K562 (cell line): Measurements from ENCODE around the gene CENPU. TPM values are rescaled to one million over a fixed set of nuclear protein-coding genes. Genes with fewer than 3 reads are reported as not detected.

Experiments used
- BDP1 ChIP-seq: IDR thresholded peaks from 3 replicates; pipeline ENCODE4 v1.6.1; 2011; ENCODE audit not compliant: insufficient read length, insufficient read depth
- EGR1 ChIP-seq: fragments of 450-650 bp; conservative IDR thresholded peaks from 2 replicates; pipeline ENCODE4 v1.6.1; 2017; ENCODE audit warnings: mild to moderate bottlenecking
- FOXJ3 ChIP-seq: sonication (generic); formaldehyde crosslinking; IDR thresholded peaks from 2 replicates; pipeline ENCODE4 v1.4.0; 2020; ENCODE audit warnings: mild to moderate bottlenecking, missing genetic modification reagents
- NFATC3 ChIP-seq: fragments of 450-650 bp; IDR thresholded peaks from 2 replicates; pipeline ENCODE4 v1.6.1; 2017; ENCODE audit warnings: mild to moderate bottlenecking
- PHF20 ChIP-seq: fragments of 450-650 bp; IDR thresholded peaks from 2 replicates; pipeline ENCODE4 v1.6.1; 2018; ENCODE audit not compliant: partially characterized antibody
- PHF8 ChIP-seq: fragments of 200-600 bp; sonication (generic); IDR thresholded peaks from 2 replicates; pipeline ENCODE4 v1.6.1; 2012; ENCODE audit warnings: mixed run types, mild to moderate bottlenecking, inconsistent platforms, low read length, moderate library complexity, borderline replicate concordance
- POLR3A ChIP-seq: IDR thresholded peaks from 2 replicates; pipeline ENCODE4 v1.6.1; 2011; ENCODE audit warnings: borderline replicate concordance, mild to moderate bottlenecking, moderate library complexity; ENCODE audit not compliant: insufficient read length, insufficient read depth; ENCODE audit errors: extremely low read depth
- SREBF1 ChIP-seq: fragments of 150-350 bp; IDR thresholded peaks from 2 replicates; pipeline ENCODE4 v1.6.1; 2014; ENCODE audit warnings: antibody characterized with exemption, low read depth, low read length, borderline replicate concordance
- XRCC3 ChIP-seq: fragments of 450-650 bp; IDR thresholded peaks from 2 replicates; pipeline ENCODE4 v1.6.1; 2017; ENCODE audit warnings: mild to moderate bottlenecking, moderate library complexity
- ZBTB7A ChIP-seq: IDR thresholded peaks from 2 replicates; pipeline ENCODE4 v1.6.1; 2011; ENCODE audit warnings: low read depth, mild to moderate bottlenecking, low read length, moderate library complexity, borderline replicate concordance; ENCODE audit not compliant: control insufficient read depth
- ZNF551 ChIP-seq: fragments of 250-450 bp; sonication (Bioruptor Pico); IDR thresholded peaks from 2 replicates; pipeline ENCODE4 v1.5.0; 2021; ENCODE audit warnings: mild to moderate bottlenecking, moderate library complexity
- ZNF695 ChIP-seq: fragments of 450-650 bp; formaldehyde crosslinking; IDR thresholded peaks from 2 replicates; pipeline ENCODE4 v1.4.0; 2020; ENCODE audit warnings: mild to moderate bottlenecking, moderate library complexity
- polyA plus RNA-seq, 8 experiments: library from polyadenylated mRNA; depleted of rRNA in 4 of 8; stranded (reverse) in 5 of 8; unstranded in 3 of 8; fragments of >200 nt; fragmentation: Nextera tagmentation in 2 of 8; fragmentation: Illumina TruSeq in 1 of 8; extraction: Ambion mirVana in 2 of 8; extraction: Trizol in 1 of 8; gene quantifications; 2 replicates each; pipeline versions ENCODE4 v1.2.1 to v1.2.3, GENCODE V29; 2011 to 2014; ENCODE audit warnings: inconsistent platforms in 1 of 8, missing spikeins in 1 of 8
- total RNA-seq, 7 experiments: library from RNA; depleted of rRNA in 6 of 7; stranded (reverse); fragments of >200 nt in 6 of 7; fragmentation: Illumina TruSeq in 2 of 7; extraction: Trizol in 2 of 7; gene quantifications; 2 replicates each; pipeline versions ENCODE4 v1.2.1 to v1.2.3, GENCODE V29; 2011 to 2021; ENCODE audit warnings: low replicate concordance in 1 of 7
- TF ChIP-seq, protein P1 (sequence below): fragments of 450-650 bp; IDR thresholded peaks from 2 replicates; pipeline ENCODE4 v1.6.1; 2016; ENCODE audit warnings: mild to moderate bottlenecking, moderate library complexity
- TF ChIP-seq, protein P2 (sequence below): fragments of 250-450 bp; sonication (Bioruptor Pico); IDR thresholded peaks from 2 replicates; pipeline ENCODE4 v1.4.0; 2020; ENCODE audit warnings: mild to moderate bottlenecking
- TF ChIP-seq, protein P3 (sequence below): sonication (generic); formaldehyde crosslinking; IDR thresholded peaks from 2 replicates; pipeline ENCODE4 v1.8.0; 2022; ENCODE audit warnings: mild to moderate bottlenecking, missing genetic modification reagents

Gene CENPU
- total and polyA plus RNA-seq, 9 of the 15 experiments (the other 6 are each of a cell fraction or from before 2014, with no cell fraction given), result 39.4 to 98.7 (median 84.3) TPM

DNA sequence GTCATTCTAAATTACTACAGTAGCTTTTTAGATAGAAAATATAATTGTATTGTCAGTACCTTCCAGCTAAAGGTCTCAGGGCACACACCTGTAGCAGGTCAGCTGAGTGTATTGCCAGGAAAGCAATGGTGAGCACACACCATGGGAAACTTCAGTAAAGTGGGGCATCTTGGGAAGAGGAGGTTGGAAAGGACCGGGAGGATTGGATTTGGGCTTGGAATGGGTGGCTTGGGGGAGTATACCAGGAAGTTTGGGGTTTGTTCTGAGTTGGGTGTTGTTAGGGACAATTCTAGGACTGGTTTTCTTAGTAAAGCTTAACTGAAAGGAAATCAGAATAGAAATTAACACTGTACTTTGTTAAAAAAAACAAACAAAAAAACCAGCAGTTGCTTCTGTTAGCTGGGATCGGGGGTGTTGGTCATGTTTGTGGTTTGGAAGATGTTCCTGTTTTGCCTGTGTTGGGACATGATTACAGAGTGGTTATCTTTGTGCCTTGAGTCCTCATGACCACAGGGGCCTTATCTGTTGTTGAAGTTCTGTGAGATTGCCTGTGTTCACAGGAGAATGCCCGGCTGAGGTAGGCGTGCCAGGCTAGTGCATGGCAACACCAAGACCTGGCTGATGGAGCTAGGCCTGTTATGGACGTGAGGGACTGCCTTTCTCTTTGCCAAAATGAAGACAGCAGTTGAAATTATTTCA lies 49.3 kb downstream of the CENPU start (continued):
- TF ChIP-seq, protein P1, sequence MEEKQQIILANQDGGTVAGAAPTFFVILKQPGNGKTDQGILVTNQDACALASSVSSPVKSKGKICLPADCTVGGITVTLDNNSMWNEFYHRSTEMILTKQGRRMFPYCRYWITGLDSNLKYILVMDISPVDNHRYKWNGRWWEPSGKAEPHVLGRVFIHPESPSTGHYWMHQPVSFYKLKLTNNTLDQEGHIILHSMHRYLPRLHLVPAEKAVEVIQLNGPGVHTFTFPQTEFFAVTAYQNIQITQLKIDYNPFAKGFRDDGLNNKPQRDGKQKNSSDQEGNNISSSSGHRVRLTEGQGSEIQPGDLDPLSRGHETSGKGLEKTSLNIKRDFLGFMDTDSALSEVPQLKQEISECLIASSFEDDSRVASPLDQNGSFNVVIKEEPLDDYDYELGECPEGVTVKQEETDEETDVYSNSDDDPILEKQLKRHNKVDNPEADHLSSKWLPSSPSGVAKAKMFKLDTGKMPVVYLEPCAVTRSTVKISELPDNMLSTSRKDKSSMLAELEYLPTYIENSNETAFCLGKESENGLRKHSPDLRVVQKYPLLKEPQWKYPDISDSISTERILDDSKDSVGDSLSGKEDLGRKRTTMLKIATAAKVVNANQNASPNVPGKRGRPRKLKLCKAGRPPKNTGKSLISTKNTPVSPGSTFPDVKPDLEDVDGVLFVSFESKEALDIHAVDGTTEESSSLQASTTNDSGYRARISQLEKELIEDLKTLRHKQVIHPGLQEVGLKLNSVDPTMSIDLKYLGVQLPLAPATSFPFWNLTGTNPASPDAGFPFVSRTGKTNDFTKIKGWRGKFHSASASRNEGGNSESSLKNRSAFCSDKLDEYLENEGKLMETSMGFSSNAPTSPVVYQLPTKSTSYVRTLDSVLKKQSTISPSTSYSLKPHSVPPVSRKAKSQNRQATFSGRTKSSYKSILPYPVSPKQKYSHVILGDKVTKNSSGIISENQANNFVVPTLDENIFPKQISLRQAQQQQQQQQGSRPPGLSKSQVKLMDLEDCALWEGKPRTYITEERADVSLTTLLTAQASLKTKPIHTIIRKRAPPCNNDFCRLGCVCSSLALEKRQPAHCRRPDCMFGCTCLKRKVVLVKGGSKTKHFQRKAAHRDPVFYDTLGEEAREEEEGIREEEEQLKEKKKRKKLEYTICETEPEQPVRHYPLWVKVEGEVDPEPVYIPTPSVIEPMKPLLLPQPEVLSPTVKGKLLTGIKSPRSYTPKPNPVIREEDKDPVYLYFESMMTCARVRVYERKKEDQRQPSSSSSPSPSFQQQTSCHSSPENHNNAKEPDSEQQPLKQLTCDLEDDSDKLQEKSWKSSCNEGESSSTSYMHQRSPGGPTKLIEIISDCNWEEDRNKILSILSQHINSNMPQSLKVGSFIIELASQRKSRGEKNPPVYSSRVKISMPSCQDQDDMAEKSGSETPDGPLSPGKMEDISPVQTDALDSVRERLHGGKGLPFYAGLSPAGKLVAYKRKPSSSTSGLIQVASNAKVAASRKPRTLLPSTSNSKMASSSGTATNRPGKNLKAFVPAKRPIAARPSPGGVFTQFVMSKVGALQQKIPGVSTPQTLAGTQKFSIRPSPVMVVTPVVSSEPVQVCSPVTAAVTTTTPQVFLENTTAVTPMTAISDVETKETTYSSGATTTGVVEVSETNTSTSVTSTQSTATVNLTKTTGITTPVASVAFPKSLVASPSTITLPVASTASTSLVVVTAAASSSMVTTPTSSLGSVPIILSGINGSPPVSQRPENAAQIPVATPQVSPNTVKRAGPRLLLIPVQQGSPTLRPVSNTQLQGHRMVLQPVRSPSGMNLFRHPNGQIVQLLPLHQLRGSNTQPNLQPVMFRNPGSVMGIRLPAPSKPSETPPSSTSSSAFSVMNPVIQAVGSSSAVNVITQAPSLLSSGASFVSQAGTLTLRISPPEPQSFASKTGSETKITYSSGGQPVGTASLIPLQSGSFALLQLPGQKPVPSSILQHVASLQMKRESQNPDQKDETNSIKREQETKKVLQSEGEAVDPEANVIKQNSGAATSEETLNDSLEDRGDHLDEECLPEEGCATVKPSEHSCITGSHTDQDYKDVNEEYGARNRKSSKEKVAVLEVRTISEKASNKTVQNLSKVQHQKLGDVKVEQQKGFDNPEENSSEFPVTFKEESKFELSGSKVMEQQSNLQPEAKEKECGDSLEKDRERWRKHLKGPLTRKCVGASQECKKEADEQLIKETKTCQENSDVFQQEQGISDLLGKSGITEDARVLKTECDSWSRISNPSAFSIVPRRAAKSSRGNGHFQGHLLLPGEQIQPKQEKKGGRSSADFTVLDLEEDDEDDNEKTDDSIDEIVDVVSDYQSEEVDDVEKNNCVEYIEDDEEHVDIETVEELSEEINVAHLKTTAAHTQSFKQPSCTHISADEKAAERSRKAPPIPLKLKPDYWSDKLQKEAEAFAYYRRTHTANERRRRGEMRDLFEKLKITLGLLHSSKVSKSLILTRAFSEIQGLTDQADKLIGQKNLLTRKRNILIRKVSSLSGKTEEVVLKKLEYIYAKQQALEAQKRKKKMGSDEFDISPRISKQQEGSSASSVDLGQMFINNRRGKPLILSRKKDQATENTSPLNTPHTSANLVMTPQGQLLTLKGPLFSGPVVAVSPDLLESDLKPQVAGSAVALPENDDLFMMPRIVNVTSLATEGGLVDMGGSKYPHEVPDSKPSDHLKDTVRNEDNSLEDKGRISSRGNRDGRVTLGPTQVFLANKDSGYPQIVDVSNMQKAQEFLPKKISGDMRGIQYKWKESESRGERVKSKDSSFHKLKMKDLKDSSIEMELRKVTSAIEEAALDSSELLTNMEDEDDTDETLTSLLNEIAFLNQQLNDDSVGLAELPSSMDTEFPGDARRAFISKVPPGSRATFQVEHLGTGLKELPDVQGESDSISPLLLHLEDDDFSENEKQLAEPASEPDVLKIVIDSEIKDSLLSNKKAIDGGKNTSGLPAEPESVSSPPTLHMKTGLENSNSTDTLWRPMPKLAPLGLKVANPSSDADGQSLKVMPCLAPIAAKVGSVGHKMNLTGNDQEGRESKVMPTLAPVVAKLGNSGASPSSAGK, result no peak
- TF ChIP-seq ZBTB7A (no peak), POLR3A (no peak), PHF20 (peak; percentile 39), SREBF1 (no peak), NFATC3 (no peak), BDP1 (no peak), PHF8 (no peak; the same call in 1 of the 2 replicates), FOXJ3 (CRISPR knock-in tag) (no peak), ZNF551 (no peak), EGR1 (peak; percentile 77), ZNF695 (CRISPR knock-in tag) (no peak), XRCC3 (no peak)
- TF ChIP-seq, protein P2, sequence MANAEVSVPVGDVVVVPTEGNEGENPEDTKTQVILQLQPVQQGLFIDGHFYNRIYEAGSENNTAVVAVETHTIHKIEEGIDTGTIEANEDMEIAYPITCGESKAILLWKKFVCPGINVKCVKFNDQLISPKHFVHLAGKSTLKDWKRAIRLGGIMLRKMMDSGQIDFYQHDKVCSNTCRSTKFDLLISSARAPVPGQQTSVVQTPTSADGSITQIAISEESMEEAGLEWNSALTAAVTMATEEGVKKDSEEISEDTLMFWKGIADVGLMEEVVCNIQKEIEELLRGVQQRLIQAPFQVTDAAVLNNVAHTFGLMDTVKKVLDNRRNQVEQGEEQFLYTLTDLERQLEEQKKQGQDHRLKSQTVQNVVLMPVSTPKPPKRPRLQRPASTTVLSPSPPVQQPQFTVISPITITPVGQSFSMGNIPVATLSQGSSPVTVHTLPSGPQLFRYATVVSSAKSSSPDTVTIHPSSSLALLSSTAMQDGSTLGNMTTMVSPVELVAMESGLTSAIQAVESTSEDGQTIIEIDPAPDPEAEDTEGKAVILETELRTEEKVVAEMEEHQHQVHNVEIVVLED (CRISPR knock-in tag), result no peak
- TF ChIP-seq, protein P3, sequence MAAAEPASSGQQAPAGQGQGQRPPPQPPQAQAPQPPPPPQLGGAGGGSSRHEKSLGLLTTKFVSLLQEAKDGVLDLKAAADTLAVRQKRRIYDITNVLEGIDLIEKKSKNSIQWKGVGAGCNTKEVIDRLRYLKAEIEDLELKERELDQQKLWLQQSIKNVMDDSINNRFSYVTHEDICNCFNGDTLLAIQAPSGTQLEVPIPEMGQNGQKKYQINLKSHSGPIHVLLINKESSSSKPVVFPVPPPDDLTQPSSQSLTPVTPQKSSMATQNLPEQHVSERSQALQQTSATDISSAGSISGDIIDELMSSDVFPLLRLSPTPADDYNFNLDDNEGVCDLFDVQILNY (CRISPR knock-in tag), result no peak
